Fibroblast of skin of left biceps (primary cell): ENCODE measurements around the gene ZNF217.
A peak's percentile ranks its signal among the peaks of the same experiment; 100 is the strongest.
"Not testable (repeated sequence)": the region's sequence is repeated elsewhere in the genome, so short reads cannot be mapped to it uniquely, and the experiment has no call there.

ENCODE experiments used
- DNase-seq, 2 experiments: peaks; one replicate each; pipeline ENCODE4 v3.0.0-alpha.2; 2013; ENCODE audit warnings: low read depth in 2 of 2

The ZNF217 gene

DNA sequence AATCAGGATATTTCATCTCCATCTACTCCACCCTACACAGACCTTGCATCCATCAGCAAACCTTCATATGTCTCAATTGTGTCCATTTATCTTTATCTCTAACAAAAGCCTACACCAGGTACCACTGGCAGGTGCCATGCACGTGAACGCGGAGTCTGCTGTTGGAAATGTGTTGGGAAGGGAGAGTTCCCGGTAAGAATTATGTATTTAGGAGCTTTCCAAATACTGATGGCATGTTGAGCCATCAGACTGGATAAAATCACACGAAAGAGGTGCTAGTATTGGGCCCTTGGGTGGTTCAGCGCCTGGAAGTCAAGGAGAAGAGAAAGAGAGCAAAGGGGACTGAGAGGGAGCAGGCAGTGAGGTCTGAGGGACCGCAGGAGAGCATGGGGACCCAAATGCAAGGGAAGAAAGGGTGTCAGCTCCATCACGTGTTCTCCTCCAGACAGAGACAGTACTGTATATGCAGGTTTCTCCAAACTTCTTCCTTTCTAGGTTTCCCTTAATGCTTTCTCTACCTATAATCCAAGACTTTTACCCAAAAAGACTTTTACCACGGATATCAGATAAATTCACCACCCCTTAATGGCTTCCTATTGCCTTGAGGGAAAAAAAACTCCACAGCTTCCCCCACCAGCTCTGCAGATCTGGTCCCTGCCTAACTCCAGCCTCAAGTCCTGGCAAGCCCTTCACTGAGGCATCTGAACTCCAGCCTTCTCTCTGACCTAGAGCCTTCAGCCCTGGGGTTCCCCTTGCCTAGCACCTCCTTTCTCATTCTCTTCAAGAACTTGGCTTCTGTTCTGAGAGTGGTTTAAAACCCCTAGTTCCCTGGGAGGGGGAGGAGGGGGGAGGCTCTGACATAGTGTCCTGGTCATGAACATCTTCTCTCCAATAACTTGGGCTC lies 4.8 kb upstream of the ZNF217 start:
- no peak for DNase-seq

DNA sequence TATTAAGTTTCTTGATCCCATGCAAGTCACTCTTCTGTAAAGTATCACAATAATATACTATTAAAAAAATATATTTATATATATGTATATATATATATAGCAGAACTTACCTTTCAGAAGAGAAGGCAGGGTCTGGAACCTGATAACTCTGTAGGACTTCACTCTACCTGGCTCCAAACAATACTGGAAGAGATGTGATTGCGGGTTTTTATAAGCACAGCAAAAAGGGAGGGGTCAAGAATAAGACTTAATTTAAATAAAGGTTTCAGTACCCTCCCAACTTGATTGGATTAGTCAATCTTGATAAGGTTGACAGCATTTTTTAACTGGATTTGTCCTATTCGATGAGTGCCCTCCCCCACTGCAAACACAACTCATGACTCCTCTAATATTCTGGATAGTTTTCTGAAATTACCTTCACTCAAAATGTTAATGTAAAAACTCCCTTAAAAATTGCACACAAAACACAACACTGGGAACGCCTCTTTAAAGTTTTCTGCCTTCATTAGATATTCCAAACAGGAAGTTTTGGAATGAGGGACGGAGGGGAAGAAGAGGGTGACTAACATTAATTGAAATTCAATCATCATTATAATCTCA lies 4.0 kb upstream of the ZNF217 start:
- no peak for DNase-seq

DNA sequence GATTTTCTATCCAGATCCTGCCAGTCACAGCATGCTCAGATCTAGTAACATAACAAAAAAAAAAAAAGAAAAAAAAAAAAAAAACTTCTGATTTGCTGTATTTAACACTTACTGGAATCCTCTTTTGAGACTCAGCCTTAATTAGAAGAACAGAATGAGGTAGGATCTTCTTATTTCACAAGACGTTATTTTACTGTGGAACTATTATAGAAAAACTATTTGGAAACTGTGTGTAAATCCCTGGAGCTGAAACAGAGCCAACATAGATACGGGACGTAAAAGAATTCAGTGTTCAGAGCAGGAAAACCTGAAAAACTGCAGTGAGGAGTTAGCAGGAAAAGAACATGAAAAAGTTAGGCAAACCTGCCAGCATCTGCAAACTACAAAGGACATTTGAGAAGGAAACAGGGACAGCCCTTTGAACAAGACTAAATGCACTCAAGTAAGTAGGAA lies 3.4 kb upstream of the ZNF217 start:
- DNase-seq, result no peak

DNA sequence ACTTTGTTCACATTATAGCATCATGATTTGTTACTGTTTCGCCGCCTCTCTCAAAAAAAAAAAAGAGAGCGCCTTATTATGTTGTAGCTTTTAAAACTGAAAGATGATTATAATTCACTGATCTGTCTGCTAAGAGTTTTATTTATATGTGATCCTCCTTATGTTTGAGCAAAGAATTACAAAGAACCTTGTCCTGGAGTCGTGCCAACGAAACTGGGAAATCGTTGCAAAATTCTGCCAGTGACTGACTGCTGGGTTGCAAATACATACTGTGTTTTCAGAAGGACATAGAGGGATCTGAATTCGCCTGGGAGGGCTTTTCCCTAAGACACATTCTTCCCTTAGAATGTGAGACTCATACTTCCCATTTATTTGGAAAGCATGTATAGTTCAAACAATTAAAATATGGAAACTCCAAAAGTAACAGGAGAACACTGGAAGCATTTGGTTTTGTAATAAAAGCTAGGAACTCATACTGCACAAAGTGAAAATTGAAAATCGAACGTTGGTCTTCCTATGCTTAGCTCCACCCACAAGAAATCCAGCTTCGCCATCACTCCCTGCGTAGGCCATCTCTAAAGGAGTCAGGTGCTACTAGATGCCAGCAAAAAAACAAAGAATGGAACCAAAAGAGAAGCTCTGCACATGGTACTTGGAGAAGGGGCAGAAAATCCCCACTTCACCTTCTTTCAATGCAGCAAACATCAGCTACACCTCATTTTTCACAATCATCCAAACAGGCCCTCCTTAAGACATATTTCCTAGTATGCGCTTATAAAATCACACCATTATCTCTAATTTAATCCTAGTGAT lies 2.8 kb upstream of the ZNF217 start:
- not testable (repeated sequence) for DNase-seq

DNA sequence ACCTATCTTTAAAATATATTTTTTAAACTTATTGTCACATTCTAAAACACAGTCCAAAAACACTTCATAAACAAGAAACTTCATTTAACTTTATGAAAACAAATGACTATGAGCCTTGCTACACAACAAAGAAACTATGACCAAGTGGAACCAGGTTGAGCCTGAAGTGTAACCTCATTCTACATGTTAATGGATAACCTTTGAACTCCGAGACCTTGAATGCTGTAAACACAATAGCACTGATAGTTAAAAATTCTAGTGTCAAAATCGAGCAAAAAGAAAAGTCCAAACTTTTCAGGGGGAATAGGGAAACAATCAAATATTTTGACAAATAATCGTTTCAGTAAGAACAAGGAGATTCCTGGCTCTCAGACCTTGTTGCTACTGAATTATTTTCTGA lies 2.1 kb upstream of the ZNF217 start:
- DNase-seq, result not testable (repeated sequence)

DNA sequence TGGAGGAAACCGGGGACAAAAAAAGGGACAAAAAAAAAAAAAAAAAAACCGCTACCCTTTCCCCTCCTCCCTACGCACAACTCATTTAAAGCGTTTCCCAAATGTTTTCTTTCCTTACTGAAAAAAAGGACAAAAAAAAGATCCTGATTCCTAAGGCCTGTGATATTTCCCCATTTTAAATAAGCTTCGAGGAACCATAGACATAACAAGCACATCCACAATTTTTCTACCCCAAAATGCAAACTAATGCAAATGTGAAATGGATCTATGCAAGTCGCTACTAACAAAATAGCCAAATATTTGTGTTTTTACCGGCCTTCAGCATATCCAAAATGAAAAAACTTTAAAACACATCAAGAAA lies 1.4 kb upstream of the ZNF217 start:
- no peak for DNase-seq

DNA sequence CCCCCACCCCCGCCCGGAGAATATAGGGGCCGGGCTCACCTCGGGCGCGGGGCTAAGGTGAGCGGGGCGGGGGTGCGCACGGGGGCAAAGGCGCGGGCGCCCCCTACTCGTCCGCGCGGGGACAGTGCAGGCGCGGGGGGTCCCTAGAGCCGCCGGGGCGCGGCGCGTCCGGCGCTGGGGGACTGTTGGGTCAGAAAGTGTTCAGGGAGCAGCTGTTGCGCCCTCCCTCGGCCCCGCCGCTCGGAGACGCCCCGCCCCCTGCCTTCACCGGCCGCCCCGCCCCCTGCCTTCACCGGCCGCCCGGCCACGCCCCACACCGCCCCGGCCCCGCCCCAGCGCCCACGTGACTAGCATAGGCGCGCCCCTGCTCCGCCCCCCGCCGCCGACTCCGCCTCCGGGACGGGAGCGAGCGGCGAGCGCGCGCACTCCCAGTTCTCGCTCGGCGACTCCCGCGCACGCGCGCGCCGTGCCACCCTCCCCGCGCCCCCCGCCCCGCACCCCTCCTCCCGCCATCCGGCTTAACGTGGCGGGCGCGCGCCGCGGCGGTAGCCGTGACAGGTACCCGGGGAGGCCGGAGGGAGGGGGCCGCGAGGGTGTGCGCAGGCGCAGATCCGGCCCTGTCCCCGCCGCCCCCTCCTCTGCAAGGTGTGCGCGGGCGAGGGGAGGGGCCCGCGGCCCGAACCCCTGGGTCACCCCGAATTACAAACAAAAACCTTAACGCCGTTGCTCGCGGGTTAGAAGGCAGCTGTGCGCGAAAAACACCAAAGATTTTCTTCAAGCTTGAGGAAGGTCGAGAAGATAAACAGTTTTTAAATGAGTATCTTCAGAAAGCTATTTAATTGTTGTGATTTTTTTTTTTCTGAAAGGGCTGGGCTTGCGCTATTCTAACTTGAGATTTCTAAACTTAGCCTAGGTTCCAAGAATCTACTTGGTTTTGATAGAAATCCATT lies 704 bp upstream of the ZNF217 start:
- peak; percentile 84 to 87 for DNase-seq

DNA sequence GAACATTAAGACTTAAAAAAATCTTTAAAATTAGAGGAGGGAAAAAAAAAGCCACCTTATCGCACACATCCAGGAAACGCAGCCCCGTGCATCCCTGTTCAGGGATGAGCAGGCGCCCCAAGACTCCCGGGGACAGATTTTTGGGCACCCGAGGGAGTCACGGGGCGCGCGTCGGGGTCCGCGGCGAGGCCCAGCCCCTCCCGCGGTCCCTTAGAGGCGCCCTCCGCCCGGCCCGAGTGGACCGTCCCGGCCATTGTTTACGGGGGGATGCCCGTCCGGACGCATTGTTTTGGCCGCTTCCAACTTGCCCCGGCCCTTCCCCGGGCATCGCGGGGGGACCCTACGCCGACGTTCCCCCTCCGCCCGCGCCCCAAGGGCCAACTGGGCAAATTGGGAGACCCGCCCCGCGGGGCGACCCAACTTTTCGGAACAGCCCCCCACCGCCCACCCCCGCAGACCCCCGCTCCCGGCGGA lies 610 bp downstream of the ZNF217 start:
- no peak for DNase-seq

DNA sequence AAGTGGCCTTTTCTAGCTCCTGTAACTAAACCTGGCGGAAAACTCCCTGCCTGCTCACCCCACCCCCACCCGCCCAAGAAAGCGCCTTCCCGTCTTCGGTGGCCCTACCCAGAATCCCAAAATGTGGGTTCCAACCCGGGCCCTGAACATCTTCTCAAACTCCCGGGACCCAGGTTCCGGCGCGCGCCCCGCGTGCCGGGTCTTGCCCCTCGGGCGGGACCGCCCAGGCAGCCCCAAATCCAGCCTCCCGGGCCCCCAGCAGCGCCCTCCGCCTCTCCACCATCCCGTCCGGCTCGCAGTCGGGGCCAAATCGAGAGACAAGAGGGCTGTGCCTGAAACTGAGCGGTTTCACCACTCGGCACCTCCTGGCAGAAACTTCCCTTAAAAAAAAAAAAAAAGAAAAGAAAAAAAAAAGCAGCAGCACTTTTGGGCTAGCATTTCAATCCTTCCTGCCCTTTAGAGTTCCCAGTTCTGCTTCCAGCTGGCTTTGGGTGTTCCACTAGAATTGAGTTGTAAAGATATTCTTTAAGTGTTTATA lies 1.1 kb downstream of the ZNF217 start:
- DNase-seq, result peak; percentile 21 to 24

DNA sequence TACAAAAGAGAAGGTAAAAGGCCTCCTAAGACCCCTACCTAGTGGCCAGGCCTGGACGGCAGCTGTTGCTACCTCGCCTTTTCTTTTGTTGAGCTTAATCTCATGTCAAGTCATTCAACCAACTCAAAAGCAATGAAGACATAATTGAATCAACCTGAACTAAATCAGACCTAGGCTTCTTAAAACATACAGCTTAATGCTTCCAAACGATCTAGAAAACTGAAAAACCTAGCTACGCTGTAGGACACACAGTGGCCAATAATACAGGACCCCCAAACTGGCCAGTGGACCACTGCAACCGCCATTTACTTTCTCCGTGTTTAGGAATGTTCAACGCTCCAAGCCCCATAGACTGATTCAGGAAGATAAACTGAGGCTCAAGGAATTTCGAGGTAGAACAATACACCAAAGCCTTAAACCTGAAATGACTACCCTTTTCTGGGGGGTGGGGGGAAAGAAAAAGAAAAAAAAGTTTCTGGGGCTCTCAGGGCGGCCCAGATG lies 1.6 kb downstream of the ZNF217 start:
- DNase-seq, result not testable (repeated sequence)

DNA sequence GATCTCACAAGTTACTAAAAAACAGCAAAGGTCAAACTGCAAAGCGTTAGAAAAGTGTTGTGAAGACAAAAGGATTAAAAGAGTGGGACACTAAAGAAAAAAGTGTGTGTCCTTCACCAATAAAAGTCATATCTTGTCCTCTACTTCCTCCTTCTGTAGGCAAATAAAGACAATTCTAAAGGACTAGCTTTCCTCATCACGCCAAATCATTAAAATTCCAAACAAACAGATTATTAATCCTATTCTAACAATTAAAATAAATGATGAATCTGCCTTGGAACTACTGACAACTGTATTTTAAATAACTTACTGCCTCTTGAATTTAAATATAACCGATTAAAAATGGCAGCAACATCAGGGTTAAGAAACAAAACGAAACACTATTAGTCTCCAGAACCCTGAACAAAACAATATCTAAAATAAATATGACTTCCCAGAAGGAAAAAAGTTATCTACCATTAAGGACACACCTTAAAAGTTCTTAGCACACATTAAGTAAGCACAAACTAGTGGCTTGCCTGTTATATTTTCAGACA lies 2.4 kb downstream of the ZNF217 start:
- not testable (repeated sequence) for DNase-seq

DNA sequence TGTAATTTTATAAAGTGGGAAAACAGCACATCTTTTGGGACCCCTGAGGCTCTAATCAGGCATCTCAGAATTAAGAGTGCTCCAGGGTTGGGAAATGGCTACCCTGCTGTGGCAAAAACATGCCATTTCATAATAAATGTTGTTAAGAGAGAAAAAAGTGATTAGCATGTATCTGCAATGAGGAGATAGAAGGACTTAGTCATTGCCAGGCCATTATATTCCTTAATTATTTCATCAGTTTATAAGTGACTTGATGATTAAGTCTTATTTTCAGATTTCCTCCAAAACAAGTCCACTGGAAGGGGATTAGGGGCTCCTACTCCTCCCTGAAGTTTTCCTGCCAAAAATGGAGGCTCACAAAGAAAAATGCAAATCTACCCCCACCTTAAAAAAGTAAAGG lies 3.0 kb downstream of the ZNF217 start:
- not testable (repeated sequence) for DNase-seq

DNA sequence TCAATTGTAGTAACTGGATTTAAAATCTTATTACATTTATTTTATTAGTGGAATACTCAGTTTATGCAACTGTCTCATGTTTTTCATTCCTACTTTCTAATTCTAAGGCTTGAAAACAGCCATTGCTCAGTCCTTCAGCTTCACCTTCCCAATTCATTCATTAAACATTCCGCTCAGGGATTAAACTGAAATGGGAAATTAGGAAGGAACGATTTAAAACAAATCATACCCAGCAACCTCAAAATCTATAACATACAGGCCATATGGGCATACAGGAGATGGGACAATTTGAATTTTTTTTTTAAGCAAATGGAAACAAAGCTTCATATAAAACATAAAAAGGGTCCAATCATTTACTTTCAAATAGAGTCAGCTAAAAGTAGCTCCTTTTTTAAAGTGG lies 3.5 kb downstream of the ZNF217 start:
- DNase-seq, result not testable (repeated sequence)

DNA sequence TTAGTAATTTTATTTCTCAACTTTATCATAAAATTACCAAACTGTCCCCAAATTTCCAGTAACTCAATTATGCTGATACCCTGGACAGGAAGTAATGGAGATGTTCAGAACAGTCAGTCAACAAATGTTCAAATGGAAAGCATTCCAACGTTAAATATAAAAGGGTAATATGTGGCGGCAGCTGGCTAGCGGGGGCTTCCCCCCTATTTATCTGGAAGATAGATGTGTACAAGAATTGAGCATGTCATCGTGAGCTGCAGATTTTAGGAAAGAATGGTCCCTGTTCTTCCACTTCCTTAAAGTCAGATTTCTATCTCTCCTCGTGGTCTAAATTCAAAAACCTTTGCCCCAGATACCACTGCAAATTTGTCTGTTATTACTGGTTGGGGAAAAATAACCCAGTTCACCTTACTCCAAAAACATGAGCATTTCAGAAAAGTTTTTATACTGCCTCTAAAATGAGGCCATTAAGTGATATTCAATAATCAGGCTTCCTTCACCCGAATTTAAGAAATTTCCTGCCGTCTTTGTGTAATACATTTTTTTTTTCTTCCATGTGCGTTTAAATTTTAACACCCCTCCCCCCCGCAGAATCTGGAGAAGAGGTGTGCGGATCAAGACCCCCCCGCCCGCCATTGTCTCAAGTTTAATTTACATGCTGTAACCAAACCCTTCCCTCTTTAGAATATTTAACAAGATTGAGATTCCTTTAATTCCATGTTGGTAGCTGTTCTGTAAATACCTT lies 4.1 kb downstream of the ZNF217 start:
- not testable (repeated sequence) for DNase-seq

DNA sequence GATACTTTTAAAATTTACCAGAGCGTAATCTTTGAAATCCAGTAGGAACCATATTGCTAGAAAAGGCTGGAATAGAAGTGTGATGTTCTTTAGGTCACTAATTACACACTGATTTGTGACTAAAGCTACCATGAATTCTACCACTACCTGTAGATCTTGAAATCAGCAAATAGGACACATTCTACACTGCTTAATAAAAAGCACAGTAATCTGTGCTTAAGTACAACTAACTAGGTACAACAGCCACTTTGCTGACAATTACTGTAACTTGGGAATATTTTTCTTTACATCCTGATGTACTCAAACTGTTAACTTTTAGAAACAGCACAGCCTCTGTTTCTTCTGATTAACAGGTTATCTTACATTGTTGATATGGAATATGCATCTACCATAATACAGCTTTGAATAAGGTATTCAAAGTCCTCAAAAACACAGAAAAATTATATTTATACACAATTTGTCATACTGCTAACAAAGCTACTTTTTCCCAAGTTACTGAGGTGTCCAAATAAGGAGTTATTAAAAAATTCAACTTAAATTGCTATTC lies 6.4 kb downstream of the ZNF217 start:
- not testable (repeated sequence) for DNase-seq

DNA sequence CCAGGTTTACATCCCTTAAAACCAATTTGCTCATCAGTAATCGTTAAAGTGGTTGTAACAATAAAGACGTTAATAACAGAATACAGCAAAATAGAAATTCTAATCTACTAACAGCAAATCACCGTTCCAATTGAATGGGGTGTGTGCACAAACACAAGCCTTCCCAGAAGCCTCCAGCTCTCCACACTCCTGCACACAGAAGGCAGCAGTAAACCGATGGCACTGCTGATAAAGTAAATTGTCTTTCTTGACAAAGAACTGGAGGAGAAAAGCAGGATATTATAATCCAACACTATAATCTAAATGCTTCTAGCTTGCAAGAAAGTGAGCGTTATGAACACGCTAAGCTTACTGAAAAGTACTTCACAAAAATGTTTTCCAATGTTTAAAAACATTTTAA lies 7.0 kb downstream of the ZNF217 start:
- DNase-seq, result no peak

DNA sequence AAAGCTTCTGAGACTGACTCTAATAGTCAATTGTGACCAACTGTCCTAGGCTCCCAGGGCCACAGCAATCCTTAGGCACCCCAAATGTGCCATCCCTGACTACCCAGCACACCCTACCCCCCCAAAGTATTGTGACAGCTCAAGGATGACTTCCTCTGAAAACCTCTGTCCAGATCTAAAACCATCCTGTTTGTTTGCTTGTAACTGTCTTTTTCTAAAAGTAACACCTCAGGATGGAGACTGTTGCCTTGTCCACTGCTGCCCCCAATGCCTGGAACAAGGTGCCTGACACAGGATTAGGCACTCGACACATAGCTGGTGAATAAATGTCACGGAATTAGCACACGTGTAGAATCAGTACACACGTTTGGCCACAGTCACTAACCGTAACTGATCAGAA lies 7.7 kb downstream of the ZNF217 start:
- not testable (repeated sequence) for DNase-seq

DNA sequence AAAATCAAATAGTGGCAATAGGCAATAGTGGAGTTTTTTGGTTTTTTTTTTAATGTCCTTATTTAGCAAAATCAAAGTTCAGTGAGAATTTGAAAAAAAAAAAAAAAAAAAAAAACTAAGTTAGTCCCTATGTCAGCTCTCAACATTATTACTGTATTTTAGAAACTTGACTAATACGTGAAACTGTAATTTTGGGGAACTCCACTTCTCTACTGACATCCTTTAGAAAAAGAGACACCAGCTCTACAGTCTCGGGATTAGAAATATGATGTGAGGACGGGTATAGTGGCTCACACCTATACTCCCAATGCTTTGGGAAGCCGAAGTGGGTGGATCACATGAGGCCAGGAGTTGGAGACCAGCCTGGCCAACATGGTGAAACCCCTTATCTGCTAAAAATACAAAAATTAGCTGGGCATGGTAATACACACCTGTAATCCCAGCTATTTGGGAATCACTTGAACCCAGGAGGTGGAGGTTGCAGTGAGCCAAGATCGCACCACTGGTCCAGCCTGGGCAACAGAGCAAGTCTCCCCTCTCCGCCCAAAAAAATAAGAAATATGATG lies 8.6 kb downstream of the ZNF217 start:
- not testable (repeated sequence) for DNase-seq

DNA sequence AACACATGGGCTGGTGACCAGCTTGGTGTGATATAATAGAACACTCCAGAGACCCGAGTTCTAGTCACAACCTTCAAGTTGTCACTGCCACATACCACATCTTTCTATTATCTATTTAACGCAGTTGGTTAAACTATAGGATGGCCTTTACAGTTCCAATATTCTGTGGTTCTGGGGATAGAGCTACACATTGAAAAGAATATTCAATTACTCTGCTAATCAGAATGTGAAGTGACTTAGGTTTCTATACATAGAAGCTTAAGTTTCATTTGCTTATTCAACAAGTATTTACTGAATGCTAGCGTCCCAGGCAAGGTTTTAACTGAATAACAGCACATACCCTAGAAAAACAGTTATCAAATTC lies 9.1 kb downstream of the ZNF217 start:
- not testable (repeated sequence) for DNase-seq
